ENCODE measurements around the gene DISC1.

DNA sequence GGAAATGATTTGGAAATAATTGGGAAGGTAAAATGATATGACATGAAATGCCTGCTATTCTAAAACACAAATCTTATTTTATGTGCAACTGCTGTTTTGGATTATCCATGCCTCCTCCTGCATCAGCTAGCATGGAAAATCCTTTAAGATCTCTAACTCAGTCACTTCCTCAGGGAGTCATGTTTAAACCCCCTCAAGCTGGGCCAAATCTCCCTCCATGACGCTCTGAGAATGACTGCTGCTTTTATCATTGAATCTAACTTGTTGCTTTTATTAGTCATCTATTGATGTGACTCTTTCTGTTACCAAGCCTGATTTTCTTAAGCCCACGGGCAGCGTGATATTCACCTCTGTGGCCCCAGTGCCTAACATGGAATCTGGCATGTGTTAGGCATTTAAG, 324.8 kb downstream of the DISC1 start:
- TF ChIP-seq POLR2A (IDR thresholded peaks at IDR 0.05; ENCODE audit: low read depth, low read length), result no peak
- no peak for TF ChIP-seq POLR2AphosphoS5 (IDR thresholded peaks at IDR 0.05; ENCODE audit: low read depth, low read length)
- TF ChIP-seq TAF1 (IDR thresholded peaks at IDR 0.05; ENCODE audit: low read depth, low read length), result no peak
- TF ChIP-seq PAX5 (IDR thresholded peaks at IDR 0.05; ENCODE audit: insufficient read depth, low read length, severe bottlenecking), result no peak

All from GM12891 (cell line).